ENCODE measurements around the gene LARP4. TPM values are rescaled to one million over a fixed set of nuclear protein-coding genes. Genes with fewer than 3 reads are reported as not detected.

Gene LARP4
- total RNA-seq, 1 donor from 2014 or later = 38.9 TPM

GRCh38 chr12:50402264-50403000, 1.7 kb downstream of the LARP4 start:
- Mint-ChIP-seq H3K4me3 (ENCODE audit: unreplicated experiment) (peak overlapping the region; percentile 93), H3K27ac (ENCODE audit: unreplicated experiment) (peak overlapping the region; percentile 96)
- no peak for TF ChIP-seq CTCF (IDR thresholded peaks at IDR 0.05)

GRCh38 chr12:50403001-50403440, 2.3 kb downstream of the LARP4 start:
- H3K4me3 Mint-ChIP-seq (ENCODE audit: unreplicated experiment) = peak overlapping the region; percentile 93
- H3K27ac Mint-ChIP-seq (ENCODE audit: unreplicated experiment) = peak overlapping the region; percentile 96
- H3K27me3 Mint-ChIP-seq (ENCODE audit: low read depth) = no peaks in the 10 kb centered on the region
- DNase-seq (ENCODE audit: low spot score) = no peak
- TF ChIP-seq CTCF (IDR thresholded peaks at IDR 0.05) = no peak
- H3K9me3 Mint-ChIP-seq (ENCODE audit: low read depth) = no peaks in the 10 kb centered on the region
- H3K4me1 Mint-ChIP-seq (ENCODE audit: low read depth) = peaks cover 37% of the 10 kb centered on the region
- no peaks in the 10 kb centered on the region for H3K36me3 Mint-ChIP-seq (ENCODE audit: low read depth)

More at GRCh38 chr12:50402264-50403000, 1.7 kb downstream of the LARP4 start:
- peaks cover 35% of the 10 kb centered on the region for H3K4me1 Mint-ChIP-seq (ENCODE audit: low read depth)
- H3K36me3 Mint-ChIP-seq (ENCODE audit: low read depth) = no peaks in the 10 kb centered on the region
- no peaks in the 10 kb centered on the region for H3K27me3 Mint-ChIP-seq (ENCODE audit: low read depth)
- DNase-seq (ENCODE audit: low spot score) = no peak
- no peaks in the 10 kb centered on the region for H3K9me3 Mint-ChIP-seq (ENCODE audit: low read depth)

DNA sequence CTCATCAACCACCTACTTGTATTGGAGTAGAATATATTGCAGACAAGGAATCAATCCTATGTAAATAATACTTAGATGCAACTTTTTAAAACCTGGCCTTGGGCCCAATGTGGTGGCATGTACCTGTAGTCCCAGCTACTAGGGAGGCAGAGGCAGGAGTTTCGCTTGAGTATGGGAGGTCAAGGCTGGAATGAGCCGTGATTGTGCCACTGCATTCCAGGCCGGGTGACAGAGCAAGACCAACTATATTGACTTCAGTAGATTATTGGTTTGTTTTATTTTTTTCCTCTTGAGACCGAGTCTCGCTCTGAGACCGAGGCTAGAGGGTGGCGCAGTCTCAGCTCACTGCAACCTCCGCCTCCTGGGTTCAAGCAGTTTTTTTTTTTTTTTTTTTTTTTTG, 3.6 kb downstream of the LARP4 start:
- Mint-ChIP-seq H3K27me3 (ENCODE audit: low read depth) (no peaks in the 10 kb centered on the region), H3K36me3 (ENCODE audit: low read depth) (no peaks in the 10 kb centered on the region), H3K4me1 (ENCODE audit: low read depth) (peaks cover 37% of the 10 kb centered on the region), H3K4me3 (ENCODE audit: unreplicated experiment) (no peak overlapping the region), H3K27ac (ENCODE audit: unreplicated experiment) (no peak overlapping the region), H3K9me3 (ENCODE audit: low read depth) (no peaks in the 10 kb centered on the region)
- TF ChIP-seq CTCF (IDR thresholded peaks at IDR 0.05) = no peak
- no peak for DNase-seq (ENCODE audit: low spot score)

DNA sequence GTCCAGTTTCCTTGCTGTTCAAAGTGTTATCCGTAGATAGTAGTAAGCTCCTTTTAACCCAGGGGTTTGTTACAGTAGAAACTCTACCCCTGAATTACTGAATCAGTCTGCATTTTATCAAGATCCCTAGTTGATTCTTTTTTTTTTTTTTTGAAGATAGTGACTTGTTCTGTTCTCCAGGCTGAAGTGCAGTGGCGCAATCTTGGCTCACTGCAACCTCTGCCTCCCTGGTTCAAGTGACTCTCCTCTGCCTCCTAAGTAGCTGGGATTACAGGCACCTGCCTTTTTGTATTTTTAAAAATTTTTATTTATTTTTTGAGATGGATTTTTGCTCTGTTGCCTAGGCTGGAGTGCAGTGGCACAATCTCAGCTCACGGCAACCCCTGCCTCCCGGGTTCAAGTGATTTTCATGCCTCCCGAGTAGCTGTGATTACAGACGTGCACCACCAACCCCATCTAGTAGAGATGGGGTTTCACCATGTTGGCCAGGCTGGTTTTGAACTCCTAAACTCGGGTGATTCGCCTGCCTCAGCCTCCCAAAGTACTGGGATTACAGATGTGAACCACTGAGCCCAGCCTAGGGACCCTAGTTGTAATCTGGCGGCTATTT, 10.5 kb downstream of the LARP4 start:
- no peaks in the 10 kb centered on the region for H3K27me3 Mint-ChIP-seq (ENCODE audit: low read depth)
- peaks cover 5% of the 10 kb centered on the region for H3K4me1 Mint-ChIP-seq (ENCODE audit: low read depth)
- no peak overlapping the region for H3K27ac Mint-ChIP-seq (ENCODE audit: unreplicated experiment)
- no peak for DNase-seq (ENCODE audit: low spot score)
- no peak for TF ChIP-seq CTCF (IDR thresholded peaks at IDR 0.05)
- peaks cover 1% of the 10 kb centered on the region for H3K36me3 Mint-ChIP-seq (ENCODE audit: low read depth)
- H3K4me3 Mint-ChIP-seq (ENCODE audit: unreplicated experiment) = no peak overlapping the region
- no peaks in the 10 kb centered on the region for H3K9me3 Mint-ChIP-seq (ENCODE audit: low read depth)

DNA sequence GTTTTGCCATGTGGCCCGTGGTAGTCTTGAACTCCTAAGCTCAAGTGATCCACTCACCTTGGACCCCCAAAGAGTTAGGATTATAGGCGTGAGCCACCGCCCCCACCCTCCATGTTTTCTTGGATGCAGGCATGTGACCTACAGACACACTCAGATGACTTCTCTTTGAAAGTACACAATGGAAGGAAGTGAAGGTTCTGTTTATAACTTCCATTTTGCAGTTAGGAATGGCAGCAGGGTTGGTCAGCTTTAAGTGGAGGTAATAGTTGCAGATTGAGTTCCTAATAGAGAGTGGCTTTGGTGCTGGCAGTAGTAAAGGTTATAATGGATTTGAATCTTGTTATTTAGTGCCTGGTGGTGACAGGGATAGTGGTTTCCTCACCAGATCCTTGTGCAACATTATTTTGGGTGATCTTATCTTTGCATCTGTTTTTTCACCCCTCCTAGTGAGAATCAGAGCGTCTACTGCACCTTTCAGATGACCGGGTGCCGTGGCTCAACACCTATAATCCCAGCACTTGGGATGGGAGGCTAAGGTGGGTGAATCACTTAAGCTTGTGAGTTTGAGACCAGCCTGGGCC, 15.3 kb downstream of the LARP4 start:
- Mint-ChIP-seq H3K27ac (ENCODE audit: unreplicated experiment) (no peak overlapping the region), H3K4me3 (ENCODE audit: unreplicated experiment) (no peak overlapping the region), H3K27me3 (ENCODE audit: low read depth) (no peaks in the 10 kb centered on the region), H3K36me3 (ENCODE audit: low read depth) (peaks cover 1% of the 10 kb centered on the region), H3K4me1 (ENCODE audit: low read depth) (peaks cover 3% of the 10 kb centered on the region), H3K9me3 (ENCODE audit: low read depth) (no peaks in the 10 kb centered on the region)
- no peak for DNase-seq (ENCODE audit: low spot score)
- TF ChIP-seq CTCF (IDR thresholded peaks at IDR 0.05) = no peak

All from chondrocyte (in vitro differentiated cells).